B cell (primary cell): ENCODE results near the gene ZNF592. TPM values are rescaled to one million over a fixed set of nuclear protein-coding genes. Genes with fewer than 3 reads are reported as not detected.
"Not testable (repeated sequence)": the region's sequence is repeated elsewhere in the genome, so short reads cannot be mapped to it uniquely, and the experiment has no call there.

Source experiments
- ATAC-seq: fragments of 200-7000 bp; cut with Tn5 transposase; one replicate; pipeline ENCODE4 v1.10.0; 2021; ENCODE audit warnings: low read depth, mild to moderate bottlenecking, moderate number of reproducible peaks, moderate library complexity
- CTCF ChIA-PET: fragments of 350-600 bp; sonication (Branson Sonifier 250); formaldehyde crosslinking; loops from one replicate; lab custom pipeline; 2021; ENCODE audit warnings: antibody characterized with exemption, inconsistent platforms; lab: Charles Lee
- POLR2A ChIA-PET: fragments of 350-600 bp; sonication (Branson Sonifier 250); formaldehyde crosslinking; loops from one replicate; lab custom pipeline; 2021; ENCODE audit warnings: antibody characterized with exemption; lab: Charles Lee
- DNase-seq: peaks from one replicate; pipeline ENCODE4 v3.0.0; 2013
- H2AFZ ChIP-seq: 2 replicates; pipeline ENCODE4 v1.6.1; 2012; ENCODE audit warnings: mild to moderate bottlenecking, low read depth, low read length; ENCODE audit not compliant: insufficient read depth, poor library complexity, severe bottlenecking
- H3K27ac ChIP-seq, 2 donors: 1 replicate in 1 of 2; 2 replicates in 1 of 2; pipeline ENCODE4 v1.5.1; 2012 to 2013; ENCODE audit warnings: low read length in 2 of 2, mild to moderate bottlenecking in 2 of 2, moderate library complexity in 1 of 2
- H3K27me3 ChIP-seq, 4 experiments: fragments of 200-600 bp in 1 of 4; sonication (generic) in 1 of 4; replicated peaks in 1 of 4; 1 replicate in 2 of 4; 2 replicates in 2 of 4; pipeline versions ENCODE4 v1.6.1 to v1.7.0; 2013 to 2016; ENCODE audit warnings: low read length in 3 of 4, mild to moderate bottlenecking in 2 of 4, mixed read lengths in 1 of 4, moderate library complexity in 1 of 4; ENCODE audit not compliant: insufficient read depth in 4 of 4, control insufficient read depth in 3 of 4; ENCODE audit errors: control extremely low read depth in 1 of 4
- H3K36me3 ChIP-seq, 2 experiments: replicated peaks in 1 of 2; 1 replicate in 1 of 2; 2 replicates in 1 of 2; pipeline versions ENCODE4 v1.6.1 to v1.7.1; 2013; ENCODE audit warnings: low read length in 1 of 2; ENCODE audit not compliant: insufficient read depth in 2 of 2, control insufficient read depth in 1 of 2; ENCODE audit errors: control extremely low read depth in 1 of 2, extremely low read depth in 1 of 2
- H3K4me1 ChIP-seq, 2 donors: fragments of 200-600 bp in 1 of 2; sonication (generic) in 1 of 2; 1 replicate in 1 of 2; 2 replicates in 1 of 2; pipeline versions ENCODE4 v1.5.1 to v1.6.1; 2013 to 2017; ENCODE audit warnings: low read length in 2 of 2; ENCODE audit not compliant: control insufficient read depth in 2 of 2, insufficient read depth in 2 of 2
- H3K4me2 ChIP-seq: replicated peaks from 2 replicates; pipeline ENCODE3; 2012; ENCODE audit warnings: mild to moderate bottlenecking, low read depth, low read length; ENCODE audit not compliant: poor library complexity, severe bottlenecking
- H3K4me3 ChIP-seq, 5 experiments: fragments of 200-600 bp in 1 of 5; sonication (generic) in 1 of 5; 1 replicate in 3 of 5; 2 replicates in 2 of 5; pipeline versions ENCODE4 v1.5.1 to v1.7.0; 2011 to 2016; ENCODE audit warnings: low read length in 4 of 5, mild to moderate bottlenecking in 4 of 5, low read depth in 2 of 5, control low read depth in 1 of 5, moderate library complexity in 1 of 5; ENCODE audit not compliant: insufficient read depth in 1 of 5; ENCODE audit errors: control extremely low read depth in 1 of 5, extremely low read depth in 1 of 5
- H3K79me2 ChIP-seq: fragments of 200-600 bp; sonication (generic); one replicate; pipeline ENCODE4 v1.6.0; 2016; ENCODE audit warnings: low read length; ENCODE audit not compliant: control insufficient read depth, insufficient read depth
- H3K9ac ChIP-seq: fragments of 200-600 bp; sonication (generic); 2 replicates; pipeline ENCODE4 v1.6.1; 2017; ENCODE audit warnings: mild to moderate bottlenecking, low read length, moderate library complexity
- H3K9me3 ChIP-seq, 3 donors: one replicate each; pipeline versions ENCODE4 v1.6.1 to v1.7.1; 2013; ENCODE audit warnings: low read length in 2 of 3; ENCODE audit not compliant: control insufficient read depth in 2 of 3, insufficient read depth in 1 of 3; ENCODE audit errors: control extremely low read depth in 1 of 3
- H4K20me1 ChIP-seq: 2 replicates; pipeline ENCODE4 v1.6.0; 2012; ENCODE audit warnings: mild to moderate bottlenecking, low read length; ENCODE audit not compliant: insufficient read depth, control insufficient read depth, poor library complexity, severe bottlenecking
- H3K27ac Mint-ChIP-seq: one replicate; pipeline ENCODE4 v1.8.0; 2021; ENCODE audit warnings: mixed read lengths
- H3K27me3 Mint-ChIP-seq: one replicate; pipeline ENCODE4 v1.8.0; 2021; ENCODE audit warnings: mixed read lengths
- H3K4me1 Mint-ChIP-seq: one replicate; pipeline ENCODE4 v1.8.0; 2021; ENCODE audit warnings: mixed read lengths
- H3K4me3 Mint-ChIP-seq: one replicate; pipeline ENCODE4 v1.8.0; 2021; ENCODE audit warnings: mixed read lengths
- H3K9me3 Mint-ChIP-seq: one replicate; pipeline ENCODE4 v1.8.0; 2022; ENCODE audit warnings: mixed read lengths; ENCODE audit not compliant: insufficient read depth
- CTCF ChIP-seq: fragments of 200-600 bp; IDR thresholded peaks from one replicate; pipeline ENCODE4 v1.8.0; 2022; ENCODE audit warnings: antibody characterized with exemption, mild to moderate bottlenecking
- EZH2 ChIP-seq: IDR thresholded peaks from 2 replicates; pipeline ENCODE4 v1.6.1; 2012; ENCODE audit warnings: borderline replicate concordance, low read depth, mild to moderate bottlenecking, moderate library complexity, low read length; ENCODE audit not compliant: insufficient read depth, poor library complexity, severe bottlenecking
- WGBS: methylation state at CpG from one replicate; pipeline ENCODE4 v1.1.5; 2013; ENCODE audit warnings: missing lambda C conversion rate; ENCODE audit not compliant: insufficient coverage; 5-methylcytosine and 5-hydroxymethylcytosine counted together
- intact Hi-C: fragments of 100-400 bp; cut with micrococcal nuclease; formaldehyde crosslinking; loops from one replicate; pipeline ENCODE4 v1.10.0; 2022
- polyA plus RNA-seq: library from polyadenylated mRNA; depleted of rRNA; stranded (reverse); fragments of >200 nt; gene quantifications from 2 replicates; pipeline ENCODE4 v1.2.3, GENCODE V29; 2012
- total RNA-seq, 2 donors: library from RNA; stranded (reverse); fragments of 120-200 nt in 1 of 2; gene quantifications; 1 replicate in 1 of 2; 2 replicates in 1 of 2; pipeline versions ENCODE4 v1.2.3 to v1.2.4, GENCODE V29; 2013 to 2022

The ZNF592 gene
- total and polyA plus RNA-seq, 2 donors (not counting 1 experiment from before 2014, with no cell fraction given): 35.8 to 64.4 TPM

- H3K4me3 Mint-ChIP-seq: peak overlapping the region; percentile 77
- H3K36me3 ChIP-seq, H3K27me3 Mint-ChIP-seq, H4K20me1 ChIP-seq, H3K27me3 ChIP-seq, H3K9me3 Mint-ChIP-seq, DNase-seq, H3K9me3 ChIP-seq: not testable (repeated sequence)
- CTCF ChIA-PET: interaction anchor here (0.6 to 4.0 kb wide), 13 partner anchors 11 to 137 kb away, joined by 3 to 25 read pairs (median 6); partner anchors contain the start of genes SEC11A and WDR73
- H3K4me1 Mint-ChIP-seq: peaks cover 40% of the 10 kb centered on the region
- peak overlapping the region; percentile 87 for H3K27ac Mint-ChIP-seq
- POLR2A ChIA-PET: interaction anchor here (0.6 to 4.7 kb wide), 9 partner anchors 11 to 245 kb away, joined by 3 to 48 read pairs (median 7); partner anchors contain the start of gene SEC11A
- H2AFZ ChIP-seq: peak overlapping the region; percentile 64
- intact Hi-C loops: loop anchor here (1.0 kb wide), 4 partner anchors 10 to 81 kb away; partner anchors contain the start of genes SEC11A, WDR73 and ZNF592
- H3K9ac ChIP-seq: peak overlapping the region; percentile 54
- H3K79me2 ChIP-seq: peaks cover 14% of the 10 kb centered on the region
- peaks cover 39 to 55% of the 10 kb centered on the region in 2 donors for H3K4me1 ChIP-seq
- H3K27ac ChIP-seq: peak overlapping the region; percentile 45 to 61
- ATAC-seq: peak; percentile 28
- H3K4me3 ChIP-seq: peak overlapping the region; percentile 0 to 58 (median 39)
- WGBS: 81% methylated on average over 6 of the region's 9 CpGs
- H3K4me2 ChIP-seq: peak overlapping the region; percentile 88
These were observed 12.8 kb upstream of the ZNF592 start for GRCh38 chr15:84735480-84736061.

GRCh38 chr15:84736375-84736774 lies 12.0 kb upstream of the ZNF592 start:
- H3K4me1 ChIP-seq: peaks cover 39 to 49% of the 10 kb centered on the region in 2 donors
- no peaks in the 10 kb centered on the region for H4K20me1 ChIP-seq
- intact Hi-C loops: no loop called here
- H3K9ac ChIP-seq: no peak overlapping the region
- 100% methylated on average over 2 of the region's 5 CpGs for WGBS
- no peak overlapping the region for H2AFZ ChIP-seq
- ChIA-PET POLR2A (interaction anchor here (0.6 to 4.7 kb wide), 5 partner anchors 11 to 245 kb away, joined by 3 to 48 read pairs (median 7); partner anchors contain the start of gene SEC11A), CTCF (interaction anchor here (0.7 to 4.0 kb wide), 6 partner anchors 10 to 138 kb away, joined by 3 to 25 read pairs (median 20); partner anchors contain the start of gene SEC11A)
- peak overlapping the region in 1 of 2 donors; percentile 66 for H3K27ac ChIP-seq
- H3K27ac Mint-ChIP-seq: peak overlapping the region; percentile 91
- H3K9me3 Mint-ChIP-seq: no peaks in the 10 kb centered on the region
- no peaks in the 10 kb centered on the region for H3K36me3 ChIP-seq
- peak overlapping the region; percentile 70 for H3K4me3 Mint-ChIP-seq
- no peaks in the 10 kb centered on the region for H3K27me3 ChIP-seq
- no peak for TF ChIP-seq EZH2
- no peak for TF ChIP-seq CTCF
- peaks cover 14% of the 10 kb centered on the region for H3K79me2 ChIP-seq
- H3K27me3 Mint-ChIP-seq: no peaks in the 10 kb centered on the region
- no peaks in the 10 kb centered on the region for H3K9me3 ChIP-seq
- peak overlapping the region; percentile 88 for H3K4me2 ChIP-seq
- peaks cover 37% of the 10 kb centered on the region for H3K4me1 Mint-ChIP-seq
- ATAC-seq: peak; percentile 16
- H3K4me3 ChIP-seq: no peak overlapping the region
- DNase-seq: peak; percentile 60
